HG02852 (cell line): Measurements from ENCODE around the gene PTCHD1.

Experiments used
- ATAC-seq: cut with Tn5 transposase; IDR thresholded peaks from one replicate; pipeline ENCODE4 v1.9.1; 2021; ENCODE audit warnings: mild to moderate bottlenecking, moderate library complexity; ENCODE audit not compliant: unreplicated experiment

The PTCHD1 gene

GRCh38 chrX:23334848-23335599, at the start of gene PTCHD1:
PTCHD1 (plus strand) TSS chrX:23334849; CDS start chrX:23334876, 27 bp downstream.
- ATAC-seq: no peak

- ATAC-seq: no peak
These were observed 47.9 kb upstream of the PTCHD1 start for GRCh38 chrX:23286731-23287130.

GRCh38 chrX:23287191-23287725, 47.4 kb upstream of the PTCHD1 start:
- no peak for ATAC-seq

GRCh38 chrX:23292354-23292987, 42.2 kb upstream of the PTCHD1 start:
- ATAC-seq: no peak

GRCh38 chrX:23292988-23293651, 41.5 kb upstream of the PTCHD1 start:
- no peak for ATAC-seq

GRCh38 chrX:23304881-23305280, 29.8 kb upstream of the PTCHD1 start:
- no peak for ATAC-seq

GRCh38 chrX:23311731-23312130, 22.9 kb upstream of the PTCHD1 start:
- ATAC-seq: no peak

- ATAC-seq: no peak
These were observed 22.5 kb upstream of the PTCHD1 start for GRCh38 chrX:23312136-23312535.

- peak; percentile 90 for ATAC-seq
These were observed 16.6 kb upstream of the PTCHD1 start for GRCh38 chrX:23317799-23318724.

- no peak for ATAC-seq
These were observed 7.5 kb upstream of the PTCHD1 start for GRCh38 chrX:23327104-23327503.

- no peak for ATAC-seq
These were observed 2.9 kb upstream of the PTCHD1 start for GRCh38 chrX:23331701-23332100.

- ATAC-seq: no peak
These were observed 2.4 kb upstream of the PTCHD1 start for GRCh38 chrX:23332101-23332887.

- no peak for ATAC-seq
These were observed 1.5 kb upstream of the PTCHD1 start for GRCh38 chrX:23332888-23333821.

GRCh38 chrX:23333842-23334520, 668 bp upstream of the PTCHD1 start:
- no peak for ATAC-seq

- ATAC-seq: no peak
These were observed 165 bp upstream of the PTCHD1 start for GRCh38 chrX:23334521-23334847.

GRCh38 chrX:23338334-23338733, 3.7 kb downstream of the PTCHD1 start:
- ATAC-seq: no peak

GRCh38 chrX:23341452-23341851, 6.8 kb downstream of the PTCHD1 start:
- ATAC-seq: no peak

GRCh38 chrX:23344238-23344903, 9.7 kb downstream of the PTCHD1 start:
- no peak for ATAC-seq
